HG02884 (cell line): ENCODE results near the gene MYOG.

ENCODE experiments used
- ATAC-seq: cut with Tn5 transposase; IDR thresholded peaks from one replicate; pipeline ENCODE4 v1.9.1; 2021; ENCODE audit warnings: mild to moderate bottlenecking, moderate library complexity; ENCODE audit not compliant: unreplicated experiment

MYOG gene

DNA sequence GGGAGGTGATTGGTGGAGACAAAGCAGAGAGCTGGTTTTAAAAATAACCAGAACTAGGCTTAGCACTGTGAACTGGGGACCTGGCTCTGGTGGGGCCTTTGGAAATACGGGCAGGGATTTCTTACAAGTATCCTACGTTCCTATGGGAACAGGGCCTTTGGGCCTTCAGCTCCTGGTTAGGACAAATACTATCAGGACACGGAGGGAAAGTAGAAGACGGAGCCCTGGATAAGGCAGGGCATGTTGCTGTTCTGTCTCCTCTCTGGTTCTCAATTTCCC lies 5.3 kb upstream of the MYOG start:
- no peak for ATAC-seq

GRCh38 chr1:203090421-203091198 lies 4.8 kb upstream of the MYOG start:
- ATAC-seq, result no peak

- no peak for ATAC-seq
These were observed 3.8 kb upstream of the MYOG start for GRCh38 chr1:203089651-203090045.

DNA sequence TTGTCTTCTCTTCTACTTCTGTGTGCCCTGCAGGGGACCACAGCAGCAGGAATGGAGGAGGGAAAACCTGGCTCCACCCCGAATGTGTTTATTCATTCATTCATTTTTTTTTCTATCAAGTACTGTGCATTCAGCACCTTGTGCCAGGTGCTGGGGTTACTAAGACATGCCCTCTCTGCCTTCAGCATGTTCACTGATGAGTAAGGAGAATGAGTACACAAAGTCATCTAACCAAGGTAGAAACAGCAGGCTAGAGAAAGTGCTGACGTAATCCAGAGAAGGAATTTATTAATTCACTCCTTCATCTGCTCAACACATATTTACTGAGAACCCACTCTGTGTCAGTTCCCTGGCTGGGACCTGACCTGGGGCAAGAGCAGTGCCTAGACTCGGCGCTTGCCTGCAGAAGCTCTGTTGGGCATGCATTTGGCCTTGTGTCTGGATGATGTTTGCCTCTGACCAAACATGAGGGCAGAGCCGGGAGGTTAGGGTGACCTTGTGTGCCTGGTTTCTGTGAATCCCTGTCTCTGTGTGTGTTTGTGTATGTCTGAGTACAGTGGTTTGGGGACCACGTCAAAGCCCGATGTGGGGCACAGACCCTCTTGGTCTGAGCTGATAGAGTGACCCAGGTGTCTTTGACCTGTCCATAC lies 3.3 kb upstream of the MYOG start:
- no peak for ATAC-seq

GRCh38 chr1:203088441-203088840 lies 2.6 kb upstream of the MYOG start:
- ATAC-seq, result no peak

- no peak for ATAC-seq
These were observed 1.4 kb upstream of the MYOG start for GRCh38 chr1:203086992-203087763.

DNA sequence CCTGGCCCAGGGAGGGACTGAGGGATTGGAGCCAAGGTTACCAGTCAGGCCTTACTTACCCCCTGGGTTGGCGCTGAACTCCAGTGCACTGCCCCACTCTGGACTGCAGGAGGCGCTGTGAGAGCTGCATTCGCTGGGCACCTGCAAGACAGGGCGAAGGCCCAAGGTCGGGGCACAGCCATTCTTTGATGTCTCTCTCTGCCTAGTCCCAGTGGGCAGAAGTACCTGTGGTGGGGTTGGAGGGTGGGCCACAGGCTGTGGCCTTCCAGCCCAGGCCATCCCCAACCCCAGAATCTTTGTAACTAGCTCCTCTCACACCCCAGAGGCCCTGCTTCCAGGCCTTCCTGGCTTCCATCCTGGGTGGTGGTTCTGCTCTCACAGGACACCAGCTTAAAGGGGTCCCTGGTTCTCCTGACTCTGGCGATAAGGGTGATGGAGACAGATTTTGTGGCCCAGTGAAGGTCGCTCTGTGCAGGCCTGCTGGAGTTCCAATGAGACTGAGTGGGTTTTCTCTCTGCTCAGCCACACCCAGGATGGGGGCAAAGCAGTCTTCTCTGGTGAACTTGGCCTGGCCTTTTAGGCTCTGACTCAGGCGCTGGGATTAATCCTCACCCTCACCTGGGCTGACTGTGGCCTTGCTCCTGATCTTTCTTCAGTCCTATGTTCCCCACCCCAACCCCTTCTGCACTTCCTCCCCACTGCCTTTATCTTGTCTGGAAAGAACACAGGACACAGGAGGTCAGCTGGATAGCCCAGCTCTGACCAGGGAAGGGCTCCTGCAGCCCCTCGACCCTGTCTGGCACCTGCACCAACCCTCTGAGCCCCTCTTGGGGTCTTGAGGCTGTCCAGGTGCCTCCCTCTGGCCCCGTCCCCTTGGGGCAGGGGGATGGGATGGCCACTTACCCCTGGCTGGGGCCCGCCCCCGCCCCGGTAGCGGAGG lies 954 bp downstream of the MYOG start:
- no peak for ATAC-seq

- no peak for ATAC-seq
These were observed 2.3 kb downstream of the MYOG start for GRCh38 chr1:203083463-203083921.

DNA sequence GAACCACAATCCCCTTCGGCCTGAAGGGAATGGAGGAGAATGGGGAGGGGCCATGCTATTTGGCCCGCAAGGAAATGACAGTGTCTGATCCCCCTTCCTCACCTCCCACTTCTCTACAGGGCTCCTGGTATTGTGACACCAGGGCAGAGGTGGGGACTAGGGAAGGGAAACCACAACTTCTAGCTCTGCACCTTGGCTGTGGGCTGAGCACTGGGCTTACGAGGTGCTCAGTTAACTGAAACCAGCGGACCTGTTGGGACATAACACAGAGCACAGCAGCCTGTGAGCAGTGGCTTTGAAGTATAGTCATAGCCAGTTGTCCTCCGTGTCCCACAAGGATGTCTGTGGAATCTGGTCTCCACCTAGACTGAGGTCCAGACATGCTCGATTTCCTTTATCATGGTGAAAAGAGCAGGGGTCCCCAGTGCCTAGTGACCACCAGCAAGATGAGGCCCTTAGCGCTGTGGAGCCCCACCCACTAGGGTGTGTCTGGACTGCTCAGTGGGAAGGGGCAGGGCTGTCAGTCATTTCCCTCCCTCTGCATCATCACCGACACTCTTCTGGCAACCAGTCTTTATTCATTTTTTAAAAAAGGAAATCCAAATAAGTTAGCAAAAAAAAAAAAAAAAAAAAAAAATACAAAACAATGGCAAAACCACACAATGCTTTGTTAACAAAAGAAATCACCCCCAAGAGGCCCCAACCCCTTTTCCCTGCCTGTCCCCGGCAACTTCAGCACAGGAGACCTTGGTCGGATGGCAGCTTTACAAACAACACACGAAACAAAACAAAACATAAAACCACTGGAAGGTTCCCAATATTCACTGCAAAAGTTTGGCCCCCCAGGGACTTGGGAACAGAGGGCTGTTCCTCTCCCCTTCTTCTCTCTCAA lies 3.0 kb downstream of the MYOG start:
- no peak for ATAC-seq

DNA sequence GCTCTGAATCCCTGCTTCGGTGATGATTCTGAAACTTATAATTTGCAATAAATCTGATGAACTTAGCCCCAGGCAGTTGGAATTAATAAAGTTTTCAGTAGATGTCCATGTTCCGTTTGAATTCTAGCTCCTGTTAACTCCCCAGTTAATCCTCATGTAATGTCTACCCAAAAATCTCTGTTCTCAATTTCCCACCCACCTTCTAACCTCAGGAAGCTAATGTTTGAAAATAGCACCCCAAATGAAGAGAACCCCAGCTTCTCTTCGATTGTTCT lies 3.6 kb downstream of the MYOG start:
- no peak for ATAC-seq

DNA sequence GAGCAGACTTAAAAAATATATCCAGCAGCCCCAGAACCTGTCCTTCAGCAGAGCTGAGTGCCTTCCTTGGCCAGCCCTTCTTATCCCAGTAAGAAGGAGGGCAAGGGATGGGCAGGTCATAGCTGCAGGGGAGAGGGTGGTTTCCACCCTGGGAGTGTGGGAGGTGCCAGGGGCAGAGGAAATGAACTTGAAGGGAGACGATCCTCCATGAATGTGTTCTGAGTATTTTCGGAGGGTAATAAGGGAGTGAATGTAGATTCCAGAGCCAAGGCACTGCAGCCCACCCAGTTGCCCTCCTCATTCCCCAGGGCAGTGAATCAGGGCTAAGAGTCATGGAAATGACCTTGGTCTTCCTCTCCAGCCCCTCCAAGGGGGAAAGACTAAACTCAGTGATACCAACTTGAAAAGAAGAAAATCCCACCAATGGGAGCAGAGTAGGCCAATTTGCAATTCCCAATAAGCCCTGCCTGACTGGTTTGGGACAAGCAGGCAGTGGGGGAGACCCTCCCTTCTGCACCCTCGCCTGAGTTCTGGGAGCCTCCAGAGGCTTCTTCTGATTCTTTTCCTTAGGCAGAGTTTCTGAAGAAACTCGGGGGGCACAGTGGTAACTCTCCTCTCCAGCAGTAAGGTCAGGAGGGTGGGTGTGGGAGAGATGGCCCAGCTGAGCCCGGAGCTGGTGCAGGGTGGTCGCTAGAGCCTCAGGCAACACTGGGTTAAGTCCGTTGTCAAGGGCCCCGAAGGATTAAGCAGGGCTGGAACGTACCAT lies 4.2 kb downstream of the MYOG start:
- no peak for ATAC-seq

DNA sequence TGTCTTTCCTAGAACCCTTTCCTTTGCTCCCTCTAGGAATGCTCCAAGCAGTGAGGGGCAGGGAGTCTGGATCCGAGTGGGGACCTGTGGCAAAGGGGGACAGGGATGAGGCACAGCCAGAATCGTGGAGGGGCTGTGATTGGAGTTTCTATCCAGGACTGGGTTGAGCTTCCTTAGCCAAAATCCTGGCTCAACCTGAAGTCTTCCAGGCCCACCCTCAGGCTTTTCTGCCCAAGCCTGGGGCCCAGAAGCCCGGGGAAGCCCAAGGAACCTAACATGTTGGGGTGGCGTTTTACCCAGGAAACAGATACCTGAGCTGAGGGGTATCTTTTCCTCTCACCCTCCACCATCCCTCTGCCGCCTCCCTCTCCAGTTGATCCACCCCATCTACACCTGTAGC lies 5.4 kb downstream of the MYOG start:
- no peak for ATAC-seq

GRCh38 chr1:203078478-203078877 lies 7.3 kb downstream of the MYOG start:
- no peak for ATAC-seq

DNA sequence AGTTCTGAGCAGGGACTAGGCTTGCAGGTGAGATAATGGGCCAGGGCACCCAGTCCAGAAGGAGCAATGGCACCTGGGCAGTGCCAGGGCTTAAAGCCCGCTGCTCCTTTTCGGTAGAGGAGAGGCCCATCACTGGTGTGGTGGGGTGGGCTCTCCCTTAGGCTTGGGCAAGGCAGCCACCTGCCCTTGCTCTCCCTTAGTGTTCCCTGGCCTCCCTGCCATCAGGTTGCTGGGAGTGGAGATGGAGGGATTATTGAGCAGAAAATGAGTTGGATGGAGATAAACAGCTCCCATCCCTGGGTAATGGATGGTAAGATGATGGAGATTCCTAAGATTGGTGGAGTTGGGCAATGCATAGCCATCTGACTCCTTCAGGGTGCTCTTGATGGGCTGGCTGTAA lies 7.9 kb downstream of the MYOG start:
- no peak for ATAC-seq

DNA sequence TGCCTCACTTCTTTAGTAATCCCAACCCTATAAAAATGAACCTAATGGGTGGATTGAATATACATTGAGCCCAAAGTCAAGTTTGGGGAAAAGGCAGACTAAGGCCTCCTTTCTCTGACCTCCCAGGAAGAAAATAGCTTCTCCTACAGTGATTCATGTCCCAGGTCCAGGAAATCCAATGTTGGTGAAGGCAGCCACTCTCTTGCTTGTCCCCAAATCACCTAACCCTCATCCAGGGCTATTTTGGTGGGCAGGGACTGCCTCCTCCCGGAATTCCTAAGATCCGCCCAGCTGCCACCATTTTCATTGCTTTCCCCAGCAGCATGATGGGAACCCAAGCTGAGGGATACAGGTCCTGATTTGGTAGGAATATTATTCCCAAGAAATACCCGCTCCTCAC lies 8.4 kb downstream of the MYOG start:
- ATAC-seq, result no peak

DNA sequence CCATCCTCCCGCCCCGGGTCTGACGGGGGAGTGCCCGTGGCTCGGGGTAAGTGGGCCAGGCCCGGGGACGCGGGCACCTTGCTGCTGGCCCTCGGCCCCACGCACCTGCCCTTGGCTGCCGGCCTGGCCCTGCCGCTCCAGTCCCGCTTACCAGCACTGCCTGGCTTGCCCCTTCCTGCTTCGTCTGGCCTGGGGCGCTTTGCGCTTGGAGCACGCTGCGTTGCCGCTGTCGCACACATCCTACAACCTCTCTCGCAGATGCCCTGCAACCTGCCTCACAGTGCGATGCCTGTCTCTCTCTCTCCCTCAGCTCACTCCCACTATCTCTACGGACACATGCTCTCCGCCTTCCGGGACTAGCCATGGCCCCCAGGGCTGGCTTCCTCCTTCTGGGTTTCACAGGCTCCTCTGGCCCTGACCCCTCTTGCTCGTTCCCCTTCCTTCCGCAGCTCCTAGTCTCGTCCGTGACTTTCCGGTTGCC lies 9.7 kb downstream of the MYOG start:
- ATAC-seq, result no peak

GRCh38 chr1:203075236-203076030 lies 10.4 kb downstream of the MYOG start:
- ATAC-seq, result no peak

DNA sequence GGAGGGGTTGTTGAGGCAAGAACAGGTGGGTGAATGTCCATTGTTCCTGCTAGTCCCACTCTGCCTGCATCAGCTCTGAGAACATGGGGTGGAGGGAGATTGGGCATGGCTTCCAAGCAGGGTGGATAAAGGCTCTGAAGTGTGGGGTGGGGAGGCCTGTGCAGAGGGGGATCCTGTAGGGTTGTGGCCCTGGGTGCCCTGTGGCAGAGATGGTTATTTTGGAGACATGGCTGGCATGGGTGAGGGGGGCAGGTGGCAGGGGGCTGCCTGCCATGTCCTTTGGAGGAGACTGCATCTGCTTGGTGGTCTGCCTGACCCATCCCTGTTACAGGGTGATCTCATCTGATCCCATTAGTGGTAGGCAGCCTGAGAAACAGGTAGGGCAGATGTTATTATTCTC lies 11.2 kb downstream of the MYOG start:
- no peak for ATAC-seq

GRCh38 chr1:203073469-203073868 lies 12.3 kb downstream of the MYOG start:
- ATAC-seq, result no peak
